PC-9 (cell line): Measurements from ENCODE around the gene LRRC32.

Experiments used
- CTCF ChIP-seq: fragments of 200-600 bp; sonication (generic); conservative IDR thresholded peaks from 2 replicates; pipeline ENCODE4 v1.6.1; 2017; ENCODE audit warnings: mixed run types, antibody characterized with exemption, mild to moderate bottlenecking, moderate library complexity
- EZH2 ChIP-seq: fragments of 200-600 bp; sonication (generic); IDR thresholded peaks from 2 replicates; pipeline ENCODE4 v1.8.0; 2017; ENCODE audit warnings: antibody characterized with exemption, low read depth

GRCh38 chr11:76617553-76618265 is 52.8 kb downstream of the LRRC32 start:
- TF ChIP-seq CTCF (no peak), EZH2 (no peak)
